ENCODE data around the gene KRT38.

- no peak for TF ChIP-seq PBX3 (IDR thresholded peaks at IDR 0.05)
- TF ChIP-seq CTCF (IDR thresholded peaks at IDR 0.05) = no peak
- TF ChIP-seq SMC3 (IDR thresholded peaks at IDR 0.05; ENCODE audit: low read depth, low read length) = peak; percentile 28
- no peak for TF ChIP-seq FOXM1 (IDR thresholded peaks at IDR 0.05; ENCODE audit: low read depth)
- no peak for TF ChIP-seq CHD2 (IDR thresholded peaks at IDR 0.05; ENCODE audit: low read length, partially characterized antibody)
- TF ChIP-seq REST (IDR thresholded peaks at IDR 0.05; ENCODE audit: low read depth, low read length) = no peak
- TF ChIP-seq TEAD4 (IDR thresholded peaks at IDR 0.05; ENCODE audit: borderline replicate concordance, insufficient read depth) = no peak
- TF ChIP-seq RAD21 (IDR thresholded peaks at IDR 0.05; ENCODE audit: low read length) = peak; percentile 46
- TF ChIP-seq TAF1 (IDR thresholded peaks at IDR 0.05; ENCODE audit: borderline replicate concordance, low read depth, low read length) = no peak
- no peak for TF ChIP-seq MAX (IDR thresholded peaks at IDR 0.05; ENCODE audit: low read depth)
- no peak for TF ChIP-seq POLR2AphosphoS5 (IDR thresholded peaks at IDR 0.05; ENCODE audit: low read depth, low read length)
These were observed 34.6 kb downstream of the KRT38 start for GRCh38 chr17:41406205-41406604.
